Stomach (tissue), 4 donors: ENCODE data around the gene OGFR.

Experiments used
- EP300 ChIP-seq: sonication (generic); formaldehyde crosslinking; IDR thresholded peaks from one replicate; pipeline ENCODE4 v1.6.1; 2017; ENCODE audit warnings: antibody characterized with exemption
- POLR2A ChIP-seq, 4 donors: fragments of 450-650 bp; IDR thresholded peaks; one replicate each; pipeline ENCODE4 v1.6.1; 2016; ENCODE audit warnings: antibody characterized with exemption in 4 of 4, control low read depth in 2 of 4, mild to moderate bottlenecking in 1 of 4, moderate library complexity in 1 of 4
- POLR2AphosphoS5 ChIP-seq, 3 donors: sonication (generic); formaldehyde crosslinking; IDR thresholded peaks; one replicate each; pipeline ENCODE4 v1.6.1; 2016; ENCODE audit warnings: antibody characterized with exemption in 3 of 3
- TF ChIP-seq, protein P1 (sequence below), 7 experiments: fragments of 450-650 bp in 4 of 7; fragments of 200-600 bp in 3 of 7; sonication (generic) in 3 of 7; IDR thresholded peaks; one replicate each; pipeline ENCODE4 v1.5.1; 2016 to 2019; ENCODE audit warnings: antibody characterized with exemption in 7 of 7, control low read depth in 2 of 7, mild to moderate bottlenecking in 1 of 7

DNA sequence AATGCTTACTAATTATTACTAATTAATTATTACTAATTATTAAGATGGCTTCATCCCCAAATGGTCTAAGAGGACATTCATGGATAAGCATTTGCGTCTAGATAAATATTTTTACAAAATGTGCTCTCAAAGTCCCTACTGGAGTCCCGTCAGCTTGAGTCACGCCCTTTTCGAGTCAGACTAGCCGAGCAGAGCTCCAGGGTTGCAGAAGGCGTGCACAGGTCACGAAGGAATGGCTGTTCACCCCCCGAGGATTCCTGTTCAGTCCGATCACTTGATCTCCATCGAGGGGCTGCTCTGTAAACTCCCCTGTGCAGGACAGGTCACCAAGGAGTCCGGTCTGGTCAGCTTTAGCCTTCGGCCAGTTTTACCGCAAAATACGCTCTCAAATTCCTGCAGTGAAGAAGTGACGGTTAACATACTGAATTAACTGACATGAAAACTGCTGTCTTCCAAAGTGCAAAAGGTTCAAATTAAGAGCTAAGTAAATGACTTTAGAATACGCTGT is 37.1 kb downstream of the OGFR start:
- TF ChIP-seq, protein P1, sequence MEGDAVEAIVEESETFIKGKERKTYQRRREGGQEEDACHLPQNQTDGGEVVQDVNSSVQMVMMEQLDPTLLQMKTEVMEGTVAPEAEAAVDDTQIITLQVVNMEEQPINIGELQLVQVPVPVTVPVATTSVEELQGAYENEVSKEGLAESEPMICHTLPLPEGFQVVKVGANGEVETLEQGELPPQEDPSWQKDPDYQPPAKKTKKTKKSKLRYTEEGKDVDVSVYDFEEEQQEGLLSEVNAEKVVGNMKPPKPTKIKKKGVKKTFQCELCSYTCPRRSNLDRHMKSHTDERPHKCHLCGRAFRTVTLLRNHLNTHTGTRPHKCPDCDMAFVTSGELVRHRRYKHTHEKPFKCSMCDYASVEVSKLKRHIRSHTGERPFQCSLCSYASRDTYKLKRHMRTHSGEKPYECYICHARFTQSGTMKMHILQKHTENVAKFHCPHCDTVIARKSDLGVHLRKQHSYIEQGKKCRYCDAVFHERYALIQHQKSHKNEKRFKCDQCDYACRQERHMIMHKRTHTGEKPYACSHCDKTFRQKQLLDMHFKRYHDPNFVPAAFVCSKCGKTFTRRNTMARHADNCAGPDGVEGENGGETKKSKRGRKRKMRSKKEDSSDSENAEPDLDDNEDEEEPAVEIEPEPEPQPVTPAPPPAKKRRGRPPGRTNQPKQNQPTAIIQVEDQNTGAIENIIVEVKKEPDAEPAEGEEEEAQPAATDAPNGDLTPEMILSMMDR (IDR thresholded peaks at IDR 0.05): no peak
- TF ChIP-seq EP300: no peak
- no peak for TF ChIP-seq POLR2A (IDR thresholded peaks at IDR 0.05)
- no peak for TF ChIP-seq POLR2AphosphoS5 (IDR thresholded peaks at IDR 0.05)
